ENCODE data around the gene CPE.

The CPE gene

DNA sequence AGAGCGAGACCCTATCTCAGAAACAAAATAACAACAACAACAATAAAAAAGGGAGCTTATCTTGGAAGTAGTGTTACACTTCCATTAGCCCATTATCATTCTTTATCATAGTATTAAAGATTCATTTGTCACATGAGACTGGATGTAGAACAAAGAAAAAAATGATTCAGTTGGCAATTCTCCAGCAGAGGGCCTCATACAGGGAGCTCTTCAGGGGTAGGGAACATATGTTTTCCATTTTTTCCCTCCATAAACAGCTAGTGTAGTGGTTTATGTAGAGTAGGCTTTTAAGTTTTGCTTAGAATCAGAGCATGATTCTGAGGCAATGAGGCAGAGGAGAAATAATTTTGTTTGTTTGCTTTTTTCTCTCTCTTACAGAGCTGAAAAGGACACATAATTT is 5.8 kb downstream of the CPE start:
- no peak overlapping the region for H3K4me3 ChIP-seq (ENCODE audit: low read depth, low read length)
- TF ChIP-seq, protein P1, sequence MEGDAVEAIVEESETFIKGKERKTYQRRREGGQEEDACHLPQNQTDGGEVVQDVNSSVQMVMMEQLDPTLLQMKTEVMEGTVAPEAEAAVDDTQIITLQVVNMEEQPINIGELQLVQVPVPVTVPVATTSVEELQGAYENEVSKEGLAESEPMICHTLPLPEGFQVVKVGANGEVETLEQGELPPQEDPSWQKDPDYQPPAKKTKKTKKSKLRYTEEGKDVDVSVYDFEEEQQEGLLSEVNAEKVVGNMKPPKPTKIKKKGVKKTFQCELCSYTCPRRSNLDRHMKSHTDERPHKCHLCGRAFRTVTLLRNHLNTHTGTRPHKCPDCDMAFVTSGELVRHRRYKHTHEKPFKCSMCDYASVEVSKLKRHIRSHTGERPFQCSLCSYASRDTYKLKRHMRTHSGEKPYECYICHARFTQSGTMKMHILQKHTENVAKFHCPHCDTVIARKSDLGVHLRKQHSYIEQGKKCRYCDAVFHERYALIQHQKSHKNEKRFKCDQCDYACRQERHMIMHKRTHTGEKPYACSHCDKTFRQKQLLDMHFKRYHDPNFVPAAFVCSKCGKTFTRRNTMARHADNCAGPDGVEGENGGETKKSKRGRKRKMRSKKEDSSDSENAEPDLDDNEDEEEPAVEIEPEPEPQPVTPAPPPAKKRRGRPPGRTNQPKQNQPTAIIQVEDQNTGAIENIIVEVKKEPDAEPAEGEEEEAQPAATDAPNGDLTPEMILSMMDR (IDR thresholded peaks at IDR 0.05; ENCODE audit: insufficient read depth, low read depth, low read length, missing control alignments), result no peak
- no peak for DNase-seq (ENCODE audit: low read depth)

DNA sequence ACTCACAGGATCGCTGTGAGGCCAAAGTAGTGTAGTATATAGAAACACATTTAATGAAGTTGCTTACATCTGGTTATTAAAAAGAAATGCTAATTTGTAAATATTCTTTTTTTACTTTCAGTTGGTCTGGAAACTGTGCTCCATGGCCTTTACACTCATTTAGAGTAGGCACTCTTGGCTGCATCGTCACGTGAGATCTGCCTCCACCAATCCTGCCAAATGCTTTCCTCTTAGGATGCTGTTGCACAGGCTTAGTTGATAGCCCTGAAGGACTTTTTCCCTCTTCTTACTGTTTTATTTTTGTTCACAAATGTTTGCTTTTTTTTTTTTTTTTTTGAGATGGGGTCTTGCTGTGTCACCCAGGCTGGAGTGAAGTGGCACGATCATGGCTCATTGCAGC is 6.3 kb downstream of the CPE start:
- TF ChIP-seq, protein P1 (IDR thresholded peaks at IDR 0.05; ENCODE audit: insufficient read depth, low read depth, low read length, missing control alignments), result no peak
- DNase-seq (ENCODE audit: low read depth), result no peak
- no peak overlapping the region for H3K4me3 ChIP-seq (ENCODE audit: low read depth, low read length)

DNA sequence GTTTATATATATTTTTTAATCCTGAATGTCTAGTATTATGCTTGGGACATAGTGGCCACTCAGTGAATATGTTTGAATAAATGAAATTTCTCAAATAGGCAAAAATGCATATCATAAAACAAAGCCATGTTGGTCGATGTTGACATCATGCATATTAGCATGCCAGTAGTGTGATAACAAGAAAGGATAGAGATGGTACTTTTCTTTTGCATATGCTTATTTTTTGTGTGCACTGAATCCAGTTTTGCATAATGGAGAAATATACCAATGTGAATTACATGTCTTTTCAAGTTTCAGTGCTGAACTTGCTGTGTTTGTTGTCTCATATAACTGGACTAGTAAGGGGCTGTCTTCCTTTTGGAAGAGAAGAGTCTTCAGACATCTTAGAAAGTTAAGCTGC is 7.5 kb downstream of the CPE start:
- TF ChIP-seq, protein P1 (IDR thresholded peaks at IDR 0.05; ENCODE audit: insufficient read depth, low read depth, low read length, missing control alignments), result no peak
- no peak overlapping the region for H3K4me3 ChIP-seq (ENCODE audit: low read depth, low read length)
- DNase-seq (ENCODE audit: low read depth), result no peak

DNA sequence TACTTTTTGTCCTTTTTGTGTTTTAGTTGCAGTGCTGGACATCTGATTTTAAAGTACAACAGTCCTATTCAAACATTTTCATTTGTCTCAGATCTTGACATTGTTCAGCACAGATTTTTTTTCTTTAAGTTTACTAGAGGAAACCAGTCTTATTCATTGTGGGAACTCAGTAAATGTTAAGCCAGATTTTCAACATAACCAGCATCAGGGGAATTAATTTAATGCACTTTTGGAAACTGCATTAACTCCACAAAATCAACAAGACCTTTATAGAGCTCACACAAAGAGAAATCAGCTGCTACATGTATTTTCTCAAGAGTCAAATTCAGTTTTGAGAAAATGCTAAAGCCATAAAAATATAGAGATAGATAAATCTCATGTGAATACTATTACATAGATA is 9.9 kb downstream of the CPE start:
- no peak for DNase-seq (ENCODE audit: low read depth)
- TF ChIP-seq, protein P1 (IDR thresholded peaks at IDR 0.05; ENCODE audit: insufficient read depth, low read depth, low read length, missing control alignments), result no peak

DNA sequence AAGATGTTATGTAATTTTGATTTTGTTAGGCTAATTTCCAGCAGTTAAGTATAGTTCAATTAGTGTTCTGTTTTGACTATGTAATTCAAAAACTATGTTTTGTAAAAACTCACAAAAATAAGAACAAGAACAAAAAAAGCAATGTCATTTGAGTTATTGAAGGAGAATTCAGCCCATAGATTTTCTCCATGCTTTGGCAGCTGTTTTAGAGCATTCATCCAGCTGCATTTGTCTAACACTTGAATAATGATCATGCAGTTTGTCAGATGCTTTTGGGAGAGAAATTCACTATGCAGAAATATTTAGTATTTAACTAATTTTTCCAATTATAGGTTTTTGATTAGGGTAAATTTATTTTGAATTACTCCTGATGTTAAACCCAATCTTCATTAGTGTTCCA is 14.2 kb downstream of the CPE start:
- H3K4me3 ChIP-seq (ENCODE audit: low read depth, low read length), result no peak overlapping the region
- no peak for DNase-seq (ENCODE audit: low read depth)
- TF ChIP-seq, protein P1 (IDR thresholded peaks at IDR 0.05; ENCODE audit: insufficient read depth, low read depth, low read length, missing control alignments), result no peak

More for the DNA sequence above, 9.9 kb downstream of the CPE start:
- H3K4me3 ChIP-seq (ENCODE audit: low read depth, low read length), result no peak overlapping the region

DNA sequence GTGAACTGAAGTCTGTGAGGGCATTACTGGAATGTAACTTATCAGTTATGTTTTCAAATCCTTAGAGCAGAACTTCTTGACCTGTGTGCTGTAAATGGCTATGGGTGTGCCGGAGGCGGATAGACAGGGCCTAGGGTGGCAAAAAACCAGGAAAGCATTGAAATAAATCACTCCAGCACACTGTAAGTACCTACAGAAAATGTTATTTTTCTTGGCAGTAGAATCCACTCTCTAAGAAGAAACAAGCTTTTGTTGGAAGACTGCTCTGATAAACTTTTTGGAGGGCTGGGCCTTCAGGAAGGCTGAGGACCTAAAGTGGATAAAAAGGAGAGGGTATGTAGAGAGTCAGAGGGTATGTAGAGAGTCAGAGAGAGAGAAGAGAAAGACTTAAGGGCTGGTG is 14.9 kb downstream of the CPE start:
- H3K4me3 ChIP-seq (ENCODE audit: low read depth, low read length), result no peak overlapping the region
- TF ChIP-seq, protein P1 (IDR thresholded peaks at IDR 0.05; ENCODE audit: insufficient read depth, low read depth, low read length, missing control alignments), result no peak
- no peak for DNase-seq (ENCODE audit: low read depth)

DNA sequence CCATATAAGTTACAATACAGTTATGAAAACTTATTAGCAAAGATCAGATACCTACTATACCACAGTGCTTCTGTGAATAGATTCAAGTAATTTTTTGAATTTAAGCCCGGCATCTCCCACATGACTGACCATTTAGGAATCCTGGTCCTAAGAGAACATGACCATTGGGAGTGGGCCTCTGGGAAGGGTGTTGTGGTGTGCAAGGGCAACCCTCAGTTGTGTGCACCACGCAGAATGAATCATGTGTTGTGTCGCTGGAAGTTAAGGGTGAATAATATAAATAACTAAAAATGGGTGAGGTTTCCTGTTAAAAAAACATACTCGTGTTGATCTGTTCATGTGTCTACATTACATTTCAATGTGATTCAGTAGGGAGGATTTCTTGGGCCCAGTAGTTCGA is 15.5 kb downstream of the CPE start:
- no peak overlapping the region for H3K4me3 ChIP-seq (ENCODE audit: low read depth, low read length)
- no peak for DNase-seq (ENCODE audit: low read depth)
- TF ChIP-seq, protein P1 (IDR thresholded peaks at IDR 0.05; ENCODE audit: insufficient read depth, low read depth, low read length, missing control alignments), result no peak

Measured in GM12865 (cell line).